ENCODE data around the gene PRKAR2B. TPM values are rescaled to one million over a fixed set of nuclear protein-coding genes. Genes with fewer than 3 reads are reported as not detected.
A peak's percentile ranks its signal among the peaks of the same experiment; 100 is the strongest.

PRKAR2B gene
- total RNA-seq, 1 donor from 2014 or later = 43.4 TPM

DNA sequence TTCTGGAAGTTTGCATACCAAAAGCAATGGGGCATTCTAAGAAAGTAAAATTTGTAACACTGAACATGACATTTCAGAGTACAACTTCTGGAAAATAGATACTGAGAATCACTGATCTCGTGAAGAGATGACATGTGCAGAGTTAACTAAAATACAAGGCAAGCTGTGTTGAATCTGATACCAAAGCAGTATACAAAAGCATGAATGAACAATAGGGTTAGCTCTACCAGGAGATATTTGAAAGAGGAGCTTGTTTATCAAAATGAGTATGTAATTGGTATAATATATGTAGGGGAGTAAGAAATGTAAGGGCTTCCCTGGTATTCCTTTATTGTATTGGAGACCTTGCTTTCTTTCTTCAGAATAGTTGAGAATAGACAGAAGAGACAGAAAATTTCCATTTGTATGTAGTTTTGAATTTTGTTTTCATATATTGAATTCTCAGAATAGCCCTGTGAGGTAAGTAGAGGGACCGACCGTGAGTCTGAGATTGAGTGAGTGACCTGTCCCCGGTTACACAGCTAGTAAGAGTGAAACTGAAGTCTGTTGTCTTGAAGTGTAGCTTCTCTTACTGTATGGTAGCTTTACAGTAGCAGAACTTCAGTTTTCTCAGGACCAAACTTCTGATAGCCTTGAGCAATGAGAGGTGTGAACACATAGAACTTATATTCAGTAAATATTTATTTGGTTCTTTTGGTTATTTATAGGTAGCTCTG lies 129.3 kb downstream of the PRKAR2B start:
- H3K27ac ChIP-seq = peak overlapping the region; percentile 39
- H3K4me1 Mint-ChIP-seq = peaks cover 28% of the 10 kb centered on the region
- no peaks in the 10 kb centered on the region for H3K27me3 Mint-ChIP-seq (ENCODE audit: insufficient read depth, low read depth)
- peak overlapping the region; percentile 7 for H3K4me3 Mint-ChIP-seq
- H3K27me3 ChIP-seq = no peaks in the 10 kb centered on the region
- peak overlapping the region; percentile 6 for H3K4me3 ChIP-seq
- H3K9ac ChIP-seq = no peak overlapping the region
- peak overlapping the region; percentile 40 for H3K4me2 ChIP-seq
- H4K20me1 ChIP-seq (ENCODE audit: low read depth) = peaks cover 52% of the 10 kb centered on the region
- peaks cover 6% of the 10 kb centered on the region for H3K36me3 Mint-ChIP-seq
- peaks cover 90% of the 10 kb centered on the region for H3K79me2 ChIP-seq (ENCODE audit: low read depth)
- H2AFZ ChIP-seq (replicated peaks) = no peak overlapping the region
- H3K4me1 ChIP-seq = peaks cover 26% of the 10 kb centered on the region
- no peak for TF ChIP-seq EZH2phosphoT487 (IDR thresholded peaks at IDR 0.05)
- TF ChIP-seq, protein P1, sequence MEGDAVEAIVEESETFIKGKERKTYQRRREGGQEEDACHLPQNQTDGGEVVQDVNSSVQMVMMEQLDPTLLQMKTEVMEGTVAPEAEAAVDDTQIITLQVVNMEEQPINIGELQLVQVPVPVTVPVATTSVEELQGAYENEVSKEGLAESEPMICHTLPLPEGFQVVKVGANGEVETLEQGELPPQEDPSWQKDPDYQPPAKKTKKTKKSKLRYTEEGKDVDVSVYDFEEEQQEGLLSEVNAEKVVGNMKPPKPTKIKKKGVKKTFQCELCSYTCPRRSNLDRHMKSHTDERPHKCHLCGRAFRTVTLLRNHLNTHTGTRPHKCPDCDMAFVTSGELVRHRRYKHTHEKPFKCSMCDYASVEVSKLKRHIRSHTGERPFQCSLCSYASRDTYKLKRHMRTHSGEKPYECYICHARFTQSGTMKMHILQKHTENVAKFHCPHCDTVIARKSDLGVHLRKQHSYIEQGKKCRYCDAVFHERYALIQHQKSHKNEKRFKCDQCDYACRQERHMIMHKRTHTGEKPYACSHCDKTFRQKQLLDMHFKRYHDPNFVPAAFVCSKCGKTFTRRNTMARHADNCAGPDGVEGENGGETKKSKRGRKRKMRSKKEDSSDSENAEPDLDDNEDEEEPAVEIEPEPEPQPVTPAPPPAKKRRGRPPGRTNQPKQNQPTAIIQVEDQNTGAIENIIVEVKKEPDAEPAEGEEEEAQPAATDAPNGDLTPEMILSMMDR (IDR thresholded peaks at IDR 0.05) = no peak
- H3K27ac Mint-ChIP-seq = no peak overlapping the region
- H3K36me3 ChIP-seq = no peaks in the 10 kb centered on the region
- no peak for DNase-seq (ENCODE audit: low spot score)
- peaks cover 34% of the 10 kb centered on the region for H3F3A ChIP-seq (ENCODE audit: low read depth)
- no peaks in the 10 kb centered on the region for H3K9me3 Mint-ChIP-seq
- no peaks in the 10 kb centered on the region for H3K9me3 ChIP-seq (ENCODE audit: low read depth)

DNA sequence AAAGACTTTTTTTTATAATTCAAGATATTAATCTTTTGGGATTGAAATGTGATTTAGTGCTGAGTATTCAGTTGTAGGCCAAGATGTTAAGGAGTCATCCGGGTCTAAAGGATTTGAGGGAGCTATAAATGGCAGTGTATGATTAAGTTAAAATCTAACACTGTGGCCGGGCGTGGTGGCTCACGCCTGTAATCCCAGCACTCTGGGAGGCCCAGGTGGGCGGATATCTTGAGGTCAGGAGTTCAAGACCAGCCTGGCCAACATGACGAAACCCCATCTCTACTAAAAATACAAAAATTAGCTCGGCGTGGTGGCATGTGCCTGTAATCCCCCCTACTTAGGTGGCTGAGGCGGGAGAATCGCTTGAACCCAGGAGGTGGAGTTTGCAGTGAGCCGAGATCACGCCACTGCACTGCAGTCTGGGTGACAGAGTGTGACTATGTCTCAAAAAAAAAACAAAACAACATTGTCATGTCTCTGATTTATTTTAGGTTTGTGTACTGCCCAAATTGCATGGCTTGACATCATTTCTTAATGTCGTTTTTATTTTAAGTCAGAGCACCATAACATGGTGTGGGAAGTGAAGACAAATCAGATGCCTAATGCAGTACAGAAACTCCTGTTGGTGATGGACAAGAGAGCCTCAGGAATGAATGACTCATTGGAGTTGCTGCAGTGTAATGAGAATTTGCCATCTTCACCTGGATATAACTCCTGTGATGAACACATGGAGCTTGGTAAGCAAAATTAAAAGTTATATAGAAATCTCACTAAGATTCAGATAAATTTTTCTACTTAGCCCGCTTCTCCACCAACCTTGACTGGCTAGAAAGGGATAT lies 135.0 kb downstream of the PRKAR2B start:
- H3K4me1 Mint-ChIP-seq = peaks cover 3% of the 10 kb centered on the region
- H3K4me2 ChIP-seq = no peak overlapping the region

DNA sequence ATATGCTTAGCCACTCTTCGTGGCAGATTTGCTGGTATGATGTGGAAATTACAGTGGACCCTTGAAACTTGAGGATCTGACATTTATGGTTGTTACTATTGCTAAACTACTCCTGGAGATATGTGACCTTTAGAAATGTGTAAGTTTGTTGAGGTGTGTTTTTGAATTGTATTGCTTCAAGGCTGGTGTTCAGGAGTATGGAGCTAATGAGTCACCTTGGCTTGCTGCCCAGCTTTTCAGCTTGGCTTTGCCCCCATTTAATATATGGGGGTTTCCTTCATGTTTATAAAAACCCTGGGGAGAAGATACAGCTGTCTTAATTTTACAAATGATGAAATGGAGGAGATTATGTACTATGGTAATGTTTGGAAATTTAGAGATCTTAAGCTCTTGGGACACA lies 135.9 kb downstream of the PRKAR2B start:
- peaks cover 24% of the 10 kb centered on the region for H3K36me3 Mint-ChIP-seq
- Histone ChIP-seq H3K27ac (no peak overlapping the region), H3K4me2 (no peak overlapping the region), H3K9me3 (ENCODE audit: low read depth) (no peaks in the 10 kb centered on the region), H3K9ac (no peak overlapping the region), H3K4me1 (no peaks in the 10 kb centered on the region), H2AFZ (replicated peaks) (no peak overlapping the region), H3K79me2 (ENCODE audit: low read depth) (peaks cover 51% of the 10 kb centered on the region), H3F3A (ENCODE audit: low read depth) (no peaks in the 10 kb centered on the region), H3K36me3 (peaks cover 16% of the 10 kb centered on the region), H3K27me3 (no peaks in the 10 kb centered on the region), H4K20me1 (ENCODE audit: low read depth) (peaks cover 28% of the 10 kb centered on the region), H3K4me3 (no peak overlapping the region)
- no peak for TF ChIP-seq EZH2 (IDR thresholded peaks at IDR 0.05)
- TF ChIP-seq, protein P1 (IDR thresholded peaks at IDR 0.05) = no peak
- no peak for TF ChIP-seq EZH2phosphoT487 (IDR thresholded peaks at IDR 0.05)
- no peak overlapping the region for H3K27ac Mint-ChIP-seq
- no peaks in the 10 kb centered on the region for H3K4me1 Mint-ChIP-seq
- no peaks in the 10 kb centered on the region for H3K9me3 Mint-ChIP-seq
- H3K4me3 Mint-ChIP-seq = no peak overlapping the region
- peaks cover 2% of the 10 kb centered on the region for H3K27me3 Mint-ChIP-seq (ENCODE audit: insufficient read depth, low read depth)
- no peak for DNase-seq (ENCODE audit: low spot score)

More for the DNA sequence above, 135.0 kb downstream of the PRKAR2B start:
- TF ChIP-seq, protein P1 (IDR thresholded peaks at IDR 0.05) = no peak
- no peak for TF ChIP-seq EZH2 (IDR thresholded peaks at IDR 0.05)
- no peak for TF ChIP-seq EZH2phosphoT487 (IDR thresholded peaks at IDR 0.05)
- Histone ChIP-seq H3K9me3 (ENCODE audit: low read depth) (no peaks in the 10 kb centered on the region), H3K4me1 (peaks cover 2% of the 10 kb centered on the region), H3K36me3 (peaks cover 16% of the 10 kb centered on the region), H4K20me1 (ENCODE audit: low read depth) (peaks cover 34% of the 10 kb centered on the region), H3F3A (ENCODE audit: low read depth) (no peaks in the 10 kb centered on the region), H3K9ac (no peak overlapping the region), H3K79me2 (ENCODE audit: low read depth) (peaks cover 60% of the 10 kb centered on the region), H3K27me3 (no peaks in the 10 kb centered on the region), H3K4me3 (no peak overlapping the region), H3K27ac (no peak overlapping the region), H2AFZ (replicated peaks) (no peak overlapping the region)
- Mint-ChIP-seq H3K4me3 (no peak overlapping the region), H3K27ac (no peak overlapping the region), H3K36me3 (peaks cover 21% of the 10 kb centered on the region), H3K9me3 (no peaks in the 10 kb centered on the region), H3K27me3 (ENCODE audit: insufficient read depth, low read depth) (peaks cover 2% of the 10 kb centered on the region)
- DNase-seq (ENCODE audit: low spot score) = no peak

Data from neural progenitor cell (in vitro differentiated cells).